HCT116 (cell line): ENCODE data around the gene NR1D2. TPM values are rescaled to one million over a fixed set of nuclear protein-coding genes. Genes with fewer than 3 reads are reported as not detected.

Experiments
- ATAC-seq: fragments of 200-7000 bp; cut with Tn5 transposase; 2 replicates; pipeline ENCODE4 v1.9.1; 2020; ENCODE audit warnings: mild to moderate bottlenecking, moderate library complexity
- BruUV-seq: library from RNA; stranded (reverse); fragments of 400-500 nt; replicated peaks from 2 replicates; lab custom pipeline; 2021; lab: Mats Ljungman, UMichigan
- CTCF ChIA-PET: fragments of 300-600 bp; sonication (Branson Sonifier 250); formaldehyde crosslinking; loops from one replicate; lab custom pipeline; 2021; ENCODE audit warnings: antibody characterized with exemption; lab: Charles Lee
- POLR2A ChIA-PET: fragments of 300-600, 350-600 bp; sonication (Branson Sonifier 250); formaldehyde crosslinking; loops from one replicate; lab custom pipeline; 2021; ENCODE audit warnings: antibody characterized with exemption; lab: Charles Lee
- RAD21 ChIA-PET, 2 experiments: fragments of 300-600 bp; sonication (Branson Sonifier 250); formaldehyde crosslinking; loops; one replicate each; lab custom pipeline; 2023; ENCODE audit warnings: low total read pairs in 2 of 2; ENCODE audit not compliant: uncharacterized antibody in 2 of 2, unreplicated experiment in 2 of 2, low non-redundant PET in 1 of 2; lab: Charles Lee
- DNase-seq: peaks from one replicate; pipeline ENCODE4 v3.0.0-alpha.2; 2010; ENCODE audit warnings: low read depth, low spot score
- H2AFZ ChIP-seq: fragments of 200-600 bp; shearing (Covaris generic), sonication (generic); 2 replicates; pipeline ENCODE4 v1.6.1; 2017; ENCODE audit warnings: low read depth, mixed run types, mixed read lengths, antibody characterized with exemption, low read length; ENCODE audit not compliant: poor library complexity, severe bottlenecking
- H3K27ac ChIP-seq: 2 replicates; pipeline ENCODE4 v1.5.1; 2012; ENCODE audit warnings: low read depth, low read length
- H3K27me3 ChIP-seq: fragments of 200-600 bp; sonication (generic); 2 replicates; pipeline ENCODE4 v1.6.1; 2016; ENCODE audit warnings: mixed run types, low read length, mixed read lengths; ENCODE audit not compliant: insufficient read depth
- H3K36me3 ChIP-seq, 2 experiments: fragments of 200-500 bp in 1 of 2; fragments of 200-600 bp in 1 of 2; sonication (Bioruptor generic) in 1 of 2; sonication (generic) in 1 of 2; 2 replicates each; pipeline versions ENCODE4 v1.5.1 to v1.6.1; 2014 to 2016; ENCODE audit warnings: low read length in 2 of 2, inconsistent platforms in 1 of 2, mixed read lengths in 1 of 2, mixed run types in 1 of 2; ENCODE audit not compliant: insufficient read depth in 2 of 2, control insufficient read depth in 1 of 2
- H3K4me1 ChIP-seq, 2 experiments: fragments of 200-600 bp in 1 of 2; sonication (generic) in 1 of 2; 2 replicates each; pipeline versions ENCODE4 v1.5.1 to v1.6.1; 2012 to 2017; ENCODE audit warnings: low read length in 2 of 2, inconsistent platforms in 1 of 2, mild to moderate bottlenecking in 1 of 2, mixed read lengths in 1 of 2, mixed run types in 1 of 2, moderate library complexity in 1 of 2; ENCODE audit not compliant: insufficient read depth in 2 of 2, control insufficient read depth in 1 of 2
- H3K4me2 ChIP-seq: fragments of 200-600 bp; sonication (generic); 2 replicates; pipeline ENCODE4 v1.6.1; 2017; ENCODE audit warnings: mixed run types, low read length, mixed read lengths
- H3K4me3 ChIP-seq, 2 experiments: fragments of 200-600 bp in 1 of 2; sonication (generic) in 1 of 2; replicated peaks in 1 of 2; 2 replicates each; pipeline ENCODE4 v1.5.1; 2011 to 2016; ENCODE audit warnings: low read length in 2 of 2, control low read depth in 1 of 2, low read depth in 1 of 2, mild to moderate bottlenecking in 1 of 2, mixed read lengths in 1 of 2, mixed run types in 1 of 2
- H3K79me2 ChIP-seq: fragments of 200-600 bp; sonication (generic); 2 replicates; pipeline ENCODE4 v1.6.1; 2017; ENCODE audit warnings: mild to moderate bottlenecking, mixed run types, low read length, moderate library complexity, mixed read lengths; ENCODE audit not compliant: insufficient read depth
- H3K9ac ChIP-seq: fragments of 200-600 bp; sonication (generic); 2 replicates; pipeline ENCODE4 v1.6.1; 2016; ENCODE audit warnings: low read length, mixed read lengths
- H3K9me2 ChIP-seq: fragments of 200-600 bp; sonication (generic), shearing (Covaris generic); 2 replicates; pipeline ENCODE4 v1.6.1; 2017; ENCODE audit warnings: mixed run types, mild to moderate bottlenecking, moderate library complexity; ENCODE audit not compliant: insufficient read depth
- H3K9me3 ChIP-seq, 2 experiments: fragments of 200-500 bp in 1 of 2; fragments of 200-600 bp in 1 of 2; sonication (Bioruptor generic) in 1 of 2; sonication (generic) in 1 of 2; 2 replicates each; pipeline ENCODE4 v1.6.1; 2014 to 2017; ENCODE audit warnings: low read length in 2 of 2, mixed read lengths in 2 of 2, inconsistent platforms in 1 of 2, low read depth in 1 of 2, mild to moderate bottlenecking in 1 of 2, mixed run types in 1 of 2, moderate library complexity in 1 of 2; ENCODE audit not compliant: control insufficient read depth in 1 of 2, insufficient read depth in 1 of 2
- H4K20me1 ChIP-seq: fragments of 200-600 bp; sonication (generic), shearing (Covaris generic); 2 replicates; pipeline ENCODE4 v1.6.1; 2017; ENCODE audit warnings: mixed run types, mild to moderate bottlenecking, moderate library complexity; ENCODE audit not compliant: insufficient read depth
- CBX3 ChIP-seq: IDR thresholded peaks from 2 replicates; pipeline ENCODE4 v1.6.1; 2012; ENCODE audit warnings: low read depth
- EGR1 ChIP-seq: IDR thresholded peaks from 2 replicates; pipeline ENCODE4 v1.6.1; 2012; ENCODE audit warnings: low read depth
- ELF1 ChIP-seq: IDR thresholded peaks from 2 replicates; pipeline ENCODE4 v1.6.1; 2012; ENCODE audit warnings: low read depth, borderline replicate concordance
- FOSL1 ChIP-seq: IDR thresholded peaks from 2 replicates; pipeline ENCODE4 v1.6.1; 2012; ENCODE audit warnings: low read depth
- MAX ChIP-seq: IDR thresholded peaks from 2 replicates; pipeline ENCODE4 v1.6.1; 2012
- POLR2A ChIP-seq: IDR thresholded peaks from 2 replicates; pipeline ENCODE4 v1.7.0; 2011; ENCODE audit warnings: borderline replicate concordance; ENCODE audit not compliant: insufficient read depth, insufficient read length; ENCODE audit errors: extremely low read depth
- POLR2AphosphoS5 ChIP-seq: IDR thresholded peaks from 2 replicates; pipeline ENCODE4 v1.6.1; 2011; ENCODE audit warnings: mild to moderate bottlenecking, low read depth, low read length, moderate library complexity
- SIN3A ChIP-seq: IDR thresholded peaks from 2 replicates; pipeline ENCODE4 v1.6.1; 2012; ENCODE audit warnings: low read depth
- SP1 ChIP-seq: IDR thresholded peaks from 2 replicates; pipeline ENCODE4 v1.6.1; 2012; ENCODE audit warnings: low read depth
- SRF ChIP-seq: IDR thresholded peaks from 2 replicates; pipeline ENCODE4 v1.6.1; 2012; ENCODE audit warnings: low read depth
- TCF7L2 ChIP-seq: IDR thresholded peaks from 2 replicates; pipeline ENCODE4 v1.7.0; 2011; ENCODE audit warnings: borderline replicate concordance, inconsistent platforms; ENCODE audit not compliant: insufficient read depth, insufficient read length; ENCODE audit errors: extremely low read depth
- ZFX ChIP-seq: fragments of 450-650 bp; IDR thresholded peaks from 2 replicates; pipeline ENCODE4 v1.6.1; 2017
- intact Hi-C: fragments of 100-400 bp; cut with micrococcal nuclease; formaldehyde crosslinking; loops from 2 replicates; pipeline ENCODE4 v1.10.0; 2022
- total RNA-seq: library from RNA; stranded (reverse); gene quantifications from one replicate; pipeline ENCODE4 v1.2.1, GENCODE V29; 2021; ENCODE audit not compliant: unreplicated experiment
- TF ChIP-seq, protein P1 (sequence below): IDR thresholded peaks from 2 replicates; pipeline ENCODE4 v1.6.1; 2012
- TF ChIP-seq, protein P2 (sequence below): IDR thresholded peaks from 2 replicates; pipeline ENCODE4 v1.6.1; 2011; ENCODE audit warnings: mild to moderate bottlenecking, low read length, moderate library complexity; ENCODE audit not compliant: insufficient replicate concordance; ENCODE audit errors: extremely low read depth

NR1D2 gene
- total RNA-seq, 1 experiment from 2014 or later = 60.9 TPM

DNA sequence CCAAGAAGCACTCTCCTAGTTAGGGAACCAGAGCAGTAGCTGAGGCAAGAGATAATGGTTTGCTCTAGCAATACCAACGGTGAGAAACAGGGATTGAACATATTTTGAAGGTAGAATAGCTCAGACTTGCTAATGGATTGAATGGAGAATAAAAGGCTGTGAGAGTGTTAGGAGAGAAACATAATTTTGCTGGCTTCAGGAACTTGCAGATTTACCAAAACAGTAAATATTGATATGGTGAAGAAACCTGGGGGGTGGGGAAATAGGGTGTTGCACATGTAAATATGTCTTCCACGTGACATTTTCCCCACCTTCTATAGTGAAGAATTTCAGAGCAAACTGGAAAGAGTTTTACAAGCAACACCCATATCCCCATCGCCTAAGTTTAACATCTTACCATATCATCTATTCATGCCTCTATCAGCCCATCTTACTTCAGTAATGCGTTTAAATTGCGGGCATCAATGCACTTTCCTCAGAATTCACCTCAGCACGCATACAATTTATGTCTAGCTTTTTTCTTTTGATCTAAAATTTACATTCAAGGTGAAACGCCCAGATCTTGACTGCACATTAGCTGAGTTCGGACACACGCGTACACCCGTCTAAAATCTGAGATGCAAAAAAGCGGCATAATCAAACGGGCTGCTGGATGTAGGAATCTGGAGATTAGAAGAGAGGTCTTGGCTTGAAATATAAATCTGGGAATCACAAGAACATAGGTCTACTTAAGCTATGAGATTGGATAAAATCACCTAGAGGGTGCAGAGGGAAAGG, 891 bp upstream of the NR1D2 start:
- intact Hi-C loops = loop anchor here (2.0 kb wide), 1 partner anchor 15 kb away; no protein-coding TSS in a partner anchor
- ChIA-PET POLR2A (no interaction called here), CTCF (no interaction called here), RAD21 (no interaction called here)
- TSS peak; percentile 80 for BruUV-seq
- H3K27ac ChIP-seq = no peak overlapping the region
- H3K9ac ChIP-seq = peak overlapping the region; percentile 92
- DNase-seq = no peak
- H3K36me3 ChIP-seq = no peaks in the 10 kb centered on the region
- peak overlapping the region; percentile 55 to 57 for H3K4me3 ChIP-seq
- peak overlapping the region; percentile 75 for H3K4me2 ChIP-seq
- no peaks in the 10 kb centered on the region for H4K20me1 ChIP-seq
- TF ChIP-seq ELF1 = no peak
- no peak for TF ChIP-seq FOSL1
- no peak for TF ChIP-seq SRF
- no peak for TF ChIP-seq ZFX
- TF ChIP-seq MAX = no peak
- TF ChIP-seq POLR2AphosphoS5 = no peak
- TF ChIP-seq SIN3A = no peak
- TF ChIP-seq, protein P1, sequence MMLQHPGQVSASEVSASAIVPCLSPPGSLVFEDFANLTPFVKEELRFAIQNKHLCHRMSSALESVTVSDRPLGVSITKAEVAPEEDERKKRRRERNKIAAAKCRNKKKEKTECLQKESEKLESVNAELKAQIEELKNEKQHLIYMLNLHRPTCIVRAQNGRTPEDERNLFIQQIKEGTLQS = no peak
- TF ChIP-seq, protein P2, sequence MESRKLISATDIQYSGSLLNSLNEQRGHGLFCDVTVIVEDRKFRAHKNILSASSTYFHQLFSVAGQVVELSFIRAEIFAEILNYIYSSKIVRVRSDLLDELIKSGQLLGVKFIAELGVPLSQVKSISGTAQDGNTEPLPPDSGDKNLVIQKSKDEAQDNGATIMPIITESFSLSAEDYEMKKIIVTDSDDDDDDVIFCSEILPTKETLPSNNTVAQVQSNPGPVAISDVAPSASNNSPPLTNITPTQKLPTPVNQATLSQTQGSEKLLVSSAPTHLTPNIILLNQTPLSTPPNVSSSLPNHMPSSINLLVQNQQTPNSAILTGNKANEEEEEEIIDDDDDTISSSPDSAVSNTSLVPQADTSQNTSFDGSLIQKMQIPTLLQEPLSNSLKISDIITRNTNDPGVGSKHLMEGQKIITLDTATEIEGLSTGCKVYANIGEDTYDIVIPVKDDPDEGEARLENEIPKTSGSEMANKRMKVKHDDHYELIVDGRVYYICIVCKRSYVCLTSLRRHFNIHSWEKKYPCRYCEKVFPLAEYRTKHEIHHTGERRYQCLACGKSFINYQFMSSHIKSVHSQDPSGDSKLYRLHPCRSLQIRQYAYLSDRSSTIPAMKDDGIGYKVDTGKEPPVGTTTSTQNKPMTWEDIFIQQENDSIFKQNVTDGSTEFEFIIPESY = no peak
- TF ChIP-seq SP1 = no peak
- no peak for TF ChIP-seq EGR1
- no peak for TF ChIP-seq TCF7L2
- TF ChIP-seq POLR2A = no peak
- TF ChIP-seq CBX3 = no peak
- H2AFZ ChIP-seq = no peak overlapping the region
- H3K27me3 ChIP-seq = no peaks in the 10 kb centered on the region
- H3K79me2 ChIP-seq = peaks cover 31% of the 10 kb centered on the region
- peaks cover 34 to 41% of the 10 kb centered on the region in 2 experiments for H3K4me1 ChIP-seq
- no peaks in the 10 kb centered on the region for H3K9me3 ChIP-seq
- ATAC-seq = no peak
- H3K9me2 ChIP-seq = no peaks in the 10 kb centered on the region
